Stimulated activated CD8-positive, alpha-beta memory T cell treated with anti-CD3 and anti-CD28 coated beads, Interleukin-15, amount 100 ng/mL, for 4 hours (primary cell): ENCODE results near the gene PHLDA1.

Source experiments
- DNase-seq, 2 donors: peaks; one replicate each; pipeline ENCODE4 v3.0.0-alpha.2; 2020; ENCODE audit warnings: low read depth in 2 of 2

The PHLDA1 gene

DNA sequence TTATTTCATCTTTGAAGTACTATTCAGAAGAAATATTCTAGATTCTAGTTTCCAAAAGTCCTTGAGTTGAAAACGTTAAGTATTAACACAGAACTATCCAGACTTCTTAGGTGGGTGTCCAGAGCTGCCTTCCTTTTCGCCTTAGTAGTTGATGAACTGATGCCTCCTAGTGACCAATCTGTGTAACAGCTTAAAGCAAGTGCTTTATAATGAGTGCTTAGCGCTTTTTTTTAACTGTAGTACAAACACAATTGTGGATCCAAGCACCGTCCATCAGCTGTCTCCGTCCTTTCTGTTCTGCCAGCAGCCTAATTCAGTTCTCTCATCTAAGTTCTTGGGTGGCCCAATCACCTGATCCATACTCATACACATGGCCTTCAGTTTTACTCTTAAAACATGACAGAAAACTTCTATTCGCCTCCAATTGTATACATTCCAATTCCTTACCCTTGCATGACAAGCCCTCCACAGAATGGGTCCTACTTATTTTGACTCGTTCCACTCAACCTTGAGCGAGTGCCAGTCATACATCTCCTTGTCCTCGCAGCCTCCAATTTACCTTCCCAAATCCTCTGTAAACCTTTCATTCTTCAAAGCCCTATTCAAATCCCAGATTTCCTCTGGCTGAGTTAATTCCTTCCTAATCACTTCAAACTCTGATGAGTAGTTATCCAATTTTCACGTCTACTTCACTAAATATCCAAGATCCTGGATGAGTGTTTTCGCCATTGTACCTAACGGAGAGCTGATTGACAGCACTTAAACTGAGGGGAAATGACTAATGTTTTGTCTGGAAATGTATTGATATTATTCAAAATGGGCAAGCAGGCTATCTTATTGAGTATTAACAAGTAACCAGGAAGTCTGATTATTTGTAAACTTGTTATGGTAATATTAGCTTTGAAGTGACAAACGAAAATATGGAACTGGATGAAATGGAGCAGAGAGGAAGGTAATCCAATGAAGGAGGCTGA is 5.8 kb upstream of the PHLDA1 start:
- DNase-seq = no peak

DNA sequence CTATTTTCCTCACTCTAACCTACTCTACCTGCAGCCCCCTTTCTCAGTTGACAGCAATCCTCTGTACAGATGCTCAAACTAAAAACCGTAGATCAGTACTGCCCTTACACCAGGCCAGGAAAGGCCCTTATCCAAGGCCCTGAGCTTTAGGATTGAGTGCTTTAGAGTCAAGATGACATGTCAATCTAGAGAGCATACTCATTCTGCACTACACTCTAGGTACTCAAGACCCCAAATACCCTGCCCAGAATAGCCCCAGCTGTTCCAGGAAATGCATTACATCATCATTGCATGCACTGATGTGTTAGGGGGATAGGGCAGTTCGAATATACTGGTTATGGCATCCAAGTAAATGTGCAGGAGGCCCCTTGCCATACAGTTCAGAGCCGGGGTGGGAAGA is 3.5 kb upstream of the PHLDA1 start:
- DNase-seq = no peak

DNA sequence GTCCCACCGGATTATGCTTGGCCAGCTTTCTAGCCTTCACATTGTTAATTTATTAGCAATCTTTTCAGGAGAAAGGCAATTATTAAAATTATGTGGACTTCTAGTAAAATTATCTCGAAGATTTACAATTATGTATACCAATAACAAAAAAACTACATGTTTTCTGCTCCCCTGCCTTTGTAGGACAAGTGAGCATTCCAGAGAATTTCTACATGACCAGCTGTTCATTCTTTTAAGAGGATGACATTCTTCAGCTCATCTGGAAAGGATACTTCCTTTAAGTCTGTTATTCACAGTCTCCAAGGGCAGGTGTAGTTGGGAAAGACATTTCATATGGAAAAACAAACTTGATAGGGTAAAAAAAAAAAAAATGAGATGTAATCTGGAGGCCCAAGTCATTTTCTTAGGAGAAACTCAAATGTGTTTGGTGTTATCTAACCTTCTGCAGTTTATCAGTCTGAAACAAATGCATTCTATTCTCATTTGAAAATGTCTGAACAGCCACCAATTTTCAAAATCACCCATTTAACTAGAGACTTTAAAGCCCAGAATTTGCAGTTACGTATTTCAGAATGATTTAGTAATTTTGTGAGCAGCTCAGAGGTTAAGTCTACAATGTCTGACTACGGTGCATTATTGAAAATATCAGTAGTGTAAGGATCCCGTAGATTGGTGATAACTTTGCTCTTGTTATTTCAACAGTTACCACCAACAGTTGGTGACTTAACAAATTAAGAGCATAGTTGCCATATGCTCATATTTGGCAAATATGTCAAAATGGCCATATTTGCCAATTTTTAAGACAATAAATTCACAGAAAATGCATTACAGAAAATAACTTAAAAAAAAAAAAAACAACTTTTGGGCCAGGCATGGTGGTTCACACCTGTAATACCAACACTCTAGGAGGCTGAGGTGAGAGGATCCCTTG is 1.8 kb upstream of the PHLDA1 start:
- DNase-seq = no peak

DNA sequence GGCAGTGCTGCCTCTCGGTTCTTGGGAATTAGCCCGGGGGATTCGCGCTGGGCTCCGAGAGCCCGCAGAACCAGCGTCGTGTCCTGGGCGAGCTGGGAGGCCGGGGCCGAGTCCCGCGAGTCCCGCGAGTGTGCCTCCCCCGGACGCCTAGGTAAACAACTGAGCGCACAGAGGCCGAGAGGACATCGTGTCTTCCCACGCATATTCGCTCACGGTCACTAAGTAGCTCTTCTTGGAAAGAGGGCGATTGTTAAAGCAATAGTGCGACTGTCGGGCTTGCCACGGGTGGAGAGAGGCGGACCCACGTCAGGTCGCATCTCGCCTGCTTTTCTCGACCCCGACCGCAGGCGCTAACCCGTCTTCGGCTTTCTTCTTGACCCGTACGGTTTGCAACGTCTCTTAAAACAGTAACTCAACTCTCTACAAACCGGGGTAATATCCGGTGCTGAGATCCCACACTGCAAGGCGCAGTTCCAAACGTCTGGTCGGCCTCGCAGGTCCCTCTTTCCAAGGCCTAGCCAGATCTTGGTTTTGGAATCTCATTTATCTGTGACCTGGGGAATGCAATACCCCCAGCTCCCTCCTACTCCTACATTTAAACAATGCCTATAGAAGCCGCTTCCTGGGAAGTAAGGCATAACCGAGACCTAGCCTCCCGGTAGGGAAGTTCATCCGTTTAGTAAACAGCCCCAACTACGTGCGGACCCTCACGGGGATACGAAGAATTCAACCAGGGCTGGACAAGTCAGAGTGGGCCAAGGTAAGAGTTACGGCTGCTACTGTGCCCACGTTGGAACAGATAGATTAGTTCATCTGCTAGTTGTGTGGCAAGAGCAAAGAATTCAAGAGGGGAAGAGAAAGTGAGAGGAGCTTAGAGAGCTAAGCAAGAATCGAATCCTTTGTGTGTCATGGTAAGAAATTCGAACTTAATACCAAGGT is 736 bp upstream of the PHLDA1 start:
- DNase-seq = peak in 1 of 2 donors; percentile 29

DNA sequence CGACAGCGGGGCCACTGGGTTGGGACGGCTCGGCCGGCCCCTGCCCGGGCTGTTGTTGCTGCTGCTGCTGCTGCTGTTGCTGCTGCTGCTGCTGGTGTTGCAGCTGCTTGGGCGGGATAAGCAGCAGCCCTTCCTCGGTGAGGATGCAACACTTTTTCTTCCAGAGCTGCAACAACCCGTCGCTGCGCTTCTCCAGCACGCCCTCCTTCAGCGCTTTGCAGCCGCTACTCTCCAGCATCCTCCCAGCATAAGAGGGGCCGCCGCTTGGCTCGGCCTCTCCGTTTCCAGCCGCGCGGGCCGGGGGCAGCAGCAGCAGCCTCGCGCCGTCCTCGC is 529 bp downstream of the PHLDA1 start:
- DNase-seq = no peak

DNA sequence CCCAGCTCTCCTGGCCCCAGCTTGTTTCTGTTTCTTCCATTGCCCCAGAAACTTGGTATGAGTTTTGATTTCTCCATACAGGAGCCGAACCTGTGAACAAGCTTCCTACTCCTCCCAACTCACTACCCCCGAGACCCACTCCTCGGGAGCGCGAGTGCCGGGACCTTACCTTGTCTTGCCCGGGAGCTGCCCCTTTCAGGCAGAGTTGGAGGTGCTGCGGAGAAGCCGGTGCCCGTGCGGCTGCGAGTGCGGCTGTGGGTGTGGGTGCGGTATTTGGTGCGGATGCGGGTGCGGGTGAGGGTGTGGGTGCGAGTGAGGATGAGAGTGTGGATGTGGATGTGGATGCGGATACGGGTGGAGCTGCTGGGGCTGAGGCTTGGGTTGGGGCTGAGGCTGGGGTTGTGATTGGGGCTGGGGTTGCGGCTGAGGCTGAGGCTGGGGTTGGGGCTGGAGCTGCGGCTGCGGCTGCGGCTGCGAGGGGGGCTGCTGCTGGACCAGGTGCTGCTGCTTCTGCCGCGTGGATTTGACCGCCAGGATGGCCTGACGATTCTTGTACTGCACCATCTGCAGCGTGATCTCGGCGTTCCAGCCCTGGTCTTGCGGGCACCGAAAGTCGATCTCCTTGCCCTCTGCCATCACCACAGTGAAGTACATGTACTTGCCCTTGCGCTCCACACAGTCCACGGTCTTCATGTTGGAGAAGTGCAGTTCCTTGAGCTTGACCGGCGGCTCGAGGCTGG is 1.1 kb downstream of the PHLDA1 start:
- DNase-seq = peak in 1 of 2 donors; percentile 37

DNA sequence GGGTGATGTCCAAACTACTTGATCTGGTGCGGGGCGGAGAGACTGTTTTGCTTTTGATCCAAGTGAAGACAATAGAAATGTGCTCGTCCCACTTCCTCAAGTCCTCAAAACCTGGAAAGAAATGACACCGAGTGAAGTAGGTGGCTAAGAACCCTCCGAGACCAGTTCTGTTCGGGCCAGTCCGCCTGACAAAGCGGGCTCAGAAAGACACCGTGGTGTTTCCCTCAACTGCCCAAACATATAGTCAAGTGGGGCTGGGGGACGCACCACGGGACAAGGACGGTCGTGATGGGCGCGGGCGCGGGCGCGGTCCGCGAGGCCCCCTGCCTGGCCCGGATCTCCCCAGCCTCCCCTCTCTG is 1.6 kb downstream of the PHLDA1 start:
- no peak for DNase-seq

DNA sequence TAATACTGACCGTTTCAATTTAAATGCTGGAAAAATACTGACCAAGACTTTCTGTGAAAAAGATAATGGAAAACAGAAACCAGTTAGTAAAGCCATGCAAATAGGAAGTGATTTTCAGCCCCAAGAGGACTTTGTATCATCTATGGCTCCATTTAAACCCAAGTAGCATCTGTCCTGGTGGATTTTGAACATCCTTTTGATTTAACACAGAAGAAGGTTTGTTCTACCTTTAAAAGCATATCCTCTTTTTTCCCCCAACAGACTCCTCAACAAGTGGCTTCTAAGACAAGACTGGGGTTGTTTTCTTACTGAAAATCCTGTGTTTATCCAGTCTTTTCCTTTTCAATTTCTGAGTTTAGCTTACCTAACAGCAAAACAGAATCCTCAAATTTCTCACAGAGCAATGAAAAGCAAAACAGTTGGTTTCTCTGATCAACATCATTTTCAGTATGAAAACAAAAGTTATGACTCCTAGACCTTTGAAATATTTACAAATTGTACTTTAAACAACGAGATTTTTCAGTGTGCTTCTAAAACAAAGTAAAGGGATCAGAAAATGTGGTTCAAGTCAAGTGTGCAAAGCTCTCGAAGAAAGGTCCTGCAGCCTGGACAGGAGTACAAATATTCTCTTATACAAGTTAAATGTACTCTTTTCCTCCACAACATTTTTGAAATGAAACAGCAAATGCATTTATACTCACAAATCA is 2.9 kb downstream of the PHLDA1 start:
- DNase-seq = no peak

DNA sequence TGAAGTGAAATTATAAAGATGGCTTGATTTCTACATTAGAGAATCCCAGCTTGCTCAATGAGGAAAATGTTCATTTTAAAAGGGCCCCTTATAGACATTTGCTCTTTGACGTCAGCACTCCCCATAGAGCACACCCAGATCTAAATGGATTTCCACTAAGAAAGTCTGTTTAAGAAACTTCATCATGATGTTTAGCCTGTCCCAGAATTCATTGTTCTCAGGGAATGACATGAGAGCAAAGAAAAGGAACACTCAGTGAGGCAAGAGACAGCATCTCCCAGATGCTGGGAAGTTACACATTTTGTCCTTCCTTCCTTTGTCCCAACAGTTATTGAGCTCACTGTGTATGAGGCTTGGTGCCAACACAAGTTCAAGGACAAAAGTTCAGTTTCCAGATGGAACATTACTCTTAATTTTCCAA is 4.9 kb downstream of the PHLDA1 start:
- no peak for DNase-seq

DNA sequence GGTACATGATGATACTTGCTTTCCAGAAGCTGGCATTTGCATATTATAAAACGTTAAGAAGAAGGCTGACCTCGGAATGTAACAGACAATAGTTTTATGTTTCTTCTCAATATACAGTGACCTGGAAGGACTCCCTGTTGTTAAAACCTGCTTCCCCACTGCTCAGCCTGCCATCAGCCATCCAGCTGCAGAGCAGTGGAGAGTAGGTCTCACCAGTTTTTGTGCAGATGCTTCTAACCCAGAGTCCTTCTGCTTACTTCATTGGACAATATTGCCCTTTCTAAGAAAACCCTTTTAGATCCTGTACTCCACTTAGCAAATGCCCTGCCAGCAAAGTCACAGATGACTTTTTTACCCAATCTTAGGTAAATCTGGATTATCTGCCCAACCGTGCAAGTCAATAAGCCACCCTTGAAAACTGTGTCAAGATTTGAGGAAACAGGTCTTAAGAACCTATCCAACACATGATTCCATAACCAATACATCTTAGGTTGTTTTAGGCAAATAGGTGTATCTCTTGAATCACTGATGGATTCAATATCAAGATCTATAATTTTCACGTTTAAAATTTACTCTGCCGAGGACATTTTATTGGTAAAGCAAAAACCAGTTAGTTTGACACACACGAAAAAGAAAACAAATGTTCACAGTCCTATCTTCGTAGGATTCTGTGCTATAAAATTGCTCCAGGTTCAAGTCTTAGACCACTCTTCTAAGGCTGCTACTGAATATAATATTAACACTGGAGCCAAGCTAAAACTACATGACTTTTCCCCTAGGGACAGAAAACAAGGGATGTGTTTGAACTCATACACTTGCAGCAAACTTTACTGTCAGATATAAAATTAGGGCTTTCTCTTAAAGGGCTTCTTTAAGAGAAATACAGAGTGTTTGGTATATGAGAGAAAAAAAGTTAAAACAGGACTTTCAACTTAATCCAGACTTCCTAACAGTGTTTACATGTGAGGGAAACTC is 5.7 kb downstream of the PHLDA1 start:
- no peak for DNase-seq

DNA sequence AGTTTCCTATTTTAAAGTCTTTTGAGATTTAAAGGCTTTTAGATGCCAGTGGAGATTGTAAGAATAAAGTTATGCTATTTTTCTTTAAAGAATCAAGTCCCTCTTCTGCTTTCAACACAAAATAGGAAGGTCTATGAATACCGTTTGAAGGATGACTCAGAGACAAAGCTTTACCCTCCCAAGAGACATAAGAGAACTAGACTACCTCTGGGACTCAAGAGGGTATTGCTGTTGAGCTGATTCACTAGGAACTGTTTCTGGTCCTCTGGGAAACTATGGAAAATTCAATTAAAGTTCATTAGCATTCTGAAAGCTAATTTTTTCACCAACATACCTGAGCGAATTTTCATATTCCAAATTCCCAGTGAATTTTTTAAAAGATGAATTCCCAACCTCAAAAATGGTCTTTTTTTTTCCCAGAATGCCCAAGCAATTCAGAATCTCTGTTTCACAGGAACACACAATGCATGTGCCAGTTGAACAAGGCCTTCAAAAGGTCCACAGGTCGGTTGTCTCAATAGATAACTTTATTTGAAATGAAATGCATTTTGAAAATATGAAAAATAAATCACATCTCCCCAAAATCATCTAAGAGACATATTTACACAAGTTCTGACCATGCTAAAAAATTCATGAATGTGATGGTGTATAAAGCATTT is 6.5 kb downstream of the PHLDA1 start:
- no peak for DNase-seq

DNA sequence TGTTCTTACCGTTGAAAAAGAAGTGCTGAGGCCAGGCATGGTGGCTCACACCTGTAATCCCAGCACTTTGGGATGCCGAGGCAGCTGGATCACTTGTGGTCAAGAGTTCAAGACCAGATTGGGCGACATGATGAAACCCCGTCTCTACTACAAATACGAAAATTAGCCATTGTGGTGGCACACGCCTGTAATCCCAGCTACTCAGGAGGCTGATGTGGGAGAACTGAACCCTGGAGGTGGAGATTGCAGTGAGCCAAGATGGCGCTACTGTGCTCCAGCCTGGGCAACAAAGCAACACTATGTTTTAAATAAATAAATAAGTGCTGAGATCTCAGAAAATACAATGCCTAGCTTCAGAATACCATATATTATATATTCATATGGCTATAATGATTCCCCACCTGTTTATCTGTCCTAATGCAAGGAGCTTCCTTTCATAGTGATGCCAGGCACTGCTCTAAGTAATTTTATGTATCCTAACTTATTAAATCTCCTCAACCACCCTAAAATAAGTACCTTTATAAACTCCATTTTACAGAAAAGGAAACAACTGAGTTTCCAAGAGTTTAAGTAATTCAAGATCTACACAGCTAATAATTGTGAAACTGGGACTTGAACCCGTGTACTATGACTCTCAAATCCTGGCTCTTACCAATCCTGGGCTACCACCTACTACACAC is 7.3 kb downstream of the PHLDA1 start:
- DNase-seq = no peak

DNA sequence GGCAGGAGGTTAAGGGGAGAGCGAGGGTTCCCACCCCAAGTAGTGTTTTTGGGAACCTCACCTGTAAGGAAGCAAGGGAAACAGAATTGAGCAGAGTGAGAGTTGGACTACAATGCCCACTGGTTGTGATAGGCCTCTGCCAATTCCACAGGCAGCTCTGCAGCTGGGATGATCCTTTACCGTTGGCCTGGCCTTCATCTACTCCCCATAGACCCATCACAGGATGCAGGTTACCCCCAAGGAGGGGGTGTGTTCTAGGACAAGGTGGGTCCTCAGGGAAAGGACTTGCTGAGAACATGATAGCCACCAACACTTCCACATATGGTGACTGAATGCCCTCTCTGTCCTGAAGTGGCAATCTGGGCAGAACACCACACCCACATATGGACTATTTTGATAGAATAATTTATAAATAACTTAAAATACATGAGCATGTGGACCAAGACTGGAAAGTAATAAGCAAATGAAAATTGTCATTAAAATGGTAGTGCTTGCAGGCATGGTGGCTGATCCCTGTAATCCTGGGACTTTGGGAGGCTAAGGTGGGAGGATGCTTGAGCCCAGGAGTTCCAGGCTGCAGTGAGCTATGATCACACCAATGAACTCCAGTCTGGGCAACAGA is 8.4 kb downstream of the PHLDA1 start:
- no peak for DNase-seq

DNA sequence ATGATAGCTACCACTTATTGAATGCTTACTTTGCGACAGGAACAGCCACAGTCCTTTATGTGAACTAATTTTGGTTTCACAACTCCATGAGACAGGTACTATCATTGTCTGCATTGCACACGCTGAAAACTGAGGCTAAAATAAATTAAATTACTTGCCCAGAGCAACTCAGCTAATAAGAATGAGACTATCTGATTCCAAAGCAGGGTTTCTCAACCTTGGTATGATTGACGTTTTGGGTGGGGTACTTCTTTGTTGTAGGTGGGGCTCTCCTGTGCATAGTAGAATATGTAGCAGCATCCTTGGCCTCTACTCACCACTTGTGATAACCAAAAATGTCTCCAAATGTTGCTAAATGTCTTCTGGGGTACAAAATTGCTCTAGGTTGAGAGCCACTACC is 9.1 kb downstream of the PHLDA1 start:
- DNase-seq = no peak

DNA sequence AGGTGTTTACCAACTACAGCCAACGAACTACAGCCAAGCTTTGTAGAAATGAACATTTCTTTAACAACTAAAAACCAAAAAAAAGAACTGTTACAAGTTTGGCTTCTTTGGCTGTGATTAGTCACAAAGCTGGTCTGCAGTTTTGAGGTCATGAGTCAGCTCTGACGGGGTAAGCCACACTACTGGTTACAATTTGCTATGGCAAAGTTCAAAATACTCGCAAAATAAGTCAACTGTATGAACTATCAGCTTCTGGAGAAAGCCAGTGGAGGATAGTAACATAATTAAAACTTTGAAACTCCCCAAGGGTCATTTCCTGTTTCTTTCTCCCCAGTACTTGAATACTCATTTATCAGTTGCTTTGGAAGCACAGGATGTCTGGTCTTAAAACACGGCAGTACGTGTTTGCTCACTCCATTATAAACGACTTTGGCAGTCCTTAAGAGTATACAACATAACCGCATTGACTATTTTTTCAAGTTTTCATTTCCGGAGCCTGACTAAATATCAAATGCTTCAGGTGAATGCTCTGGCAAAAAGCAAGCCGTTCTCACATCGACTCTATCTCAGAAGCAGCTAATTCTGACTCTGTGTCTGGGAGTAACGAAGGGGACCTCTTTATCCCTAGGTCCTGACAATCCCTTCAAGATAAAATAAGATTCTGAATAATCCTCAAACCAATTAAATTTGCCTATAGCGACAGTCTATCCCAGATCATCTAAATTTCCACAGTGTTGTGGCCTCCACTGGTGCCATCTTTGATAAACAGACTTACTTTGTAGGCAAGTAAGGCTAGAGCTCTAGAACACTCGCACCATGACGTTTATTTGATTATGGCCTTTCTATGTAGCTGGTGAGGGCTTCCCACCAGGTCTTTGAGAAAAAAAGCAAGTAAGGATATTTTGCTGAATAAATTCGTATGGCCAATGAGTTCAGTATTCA is 10.6 kb downstream of the PHLDA1 start:
- DNase-seq = peak; percentile 40 to 60

DNA sequence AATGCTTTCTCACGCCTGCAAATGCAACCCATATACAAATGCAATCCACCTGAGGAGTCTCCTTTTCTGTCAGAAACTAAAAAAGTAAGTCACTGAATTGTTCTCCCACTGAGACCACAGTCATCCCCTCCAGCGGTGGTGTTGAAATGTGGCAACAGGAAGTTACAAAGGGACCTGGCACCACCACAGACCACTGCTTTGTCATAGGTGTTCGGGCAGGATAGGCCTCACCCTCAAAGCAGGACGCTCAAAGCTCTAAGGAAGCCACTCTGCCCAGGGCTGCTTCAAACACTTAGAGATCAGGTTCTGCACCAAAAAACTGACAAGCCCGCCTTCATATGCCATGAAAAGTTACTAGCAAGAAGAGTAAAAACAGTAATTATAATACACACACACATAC is 11.3 kb downstream of the PHLDA1 start:
- peak; percentile 48 to 69 for DNase-seq
